Memory B cell (primary cell): Measurements from ENCODE around the gene CTIF.
"Not testable (repeated sequence)": the region's sequence is repeated elsewhere in the genome, so short reads cannot be mapped to it uniquely, and the experiment has no call there.

Experiments used
- ATAC-seq: fragments of 150-1000 bp; cut with Tn5 transposase; 2 replicates; pipeline ENCODE4 v1.10.0; 2021; ENCODE audit warnings: low read depth, mild to moderate bottlenecking, moderate library complexity
- DNase-seq, 2 donors: peaks; one replicate each; pipeline ENCODE4 v3.0.0; 2022; ENCODE audit warnings: low spot score in 2 of 2
- H3K27ac Mint-ChIP-seq: one replicate; pipeline ENCODE4 v1.8.0; 2022; ENCODE audit warnings: mild to moderate bottlenecking, moderate library complexity, mixed read lengths
- H3K27me3 Mint-ChIP-seq: one replicate; pipeline ENCODE4 v1.8.0; 2022; ENCODE audit warnings: mixed read lengths
- H3K36me3 Mint-ChIP-seq: one replicate; pipeline ENCODE4 v1.8.0; 2022; ENCODE audit warnings: mild to moderate bottlenecking, mixed read lengths
- H3K4me1 Mint-ChIP-seq: one replicate; pipeline ENCODE4 v1.8.0; 2022; ENCODE audit warnings: mixed read lengths
- H3K4me3 Mint-ChIP-seq: one replicate; pipeline ENCODE4 v1.8.0; 2022; ENCODE audit warnings: mild to moderate bottlenecking, moderate library complexity, mixed read lengths
- H3K9me3 Mint-ChIP-seq: one replicate; pipeline ENCODE4 v1.8.0; 2022; ENCODE audit warnings: mixed read lengths

CTIF gene

DNA sequence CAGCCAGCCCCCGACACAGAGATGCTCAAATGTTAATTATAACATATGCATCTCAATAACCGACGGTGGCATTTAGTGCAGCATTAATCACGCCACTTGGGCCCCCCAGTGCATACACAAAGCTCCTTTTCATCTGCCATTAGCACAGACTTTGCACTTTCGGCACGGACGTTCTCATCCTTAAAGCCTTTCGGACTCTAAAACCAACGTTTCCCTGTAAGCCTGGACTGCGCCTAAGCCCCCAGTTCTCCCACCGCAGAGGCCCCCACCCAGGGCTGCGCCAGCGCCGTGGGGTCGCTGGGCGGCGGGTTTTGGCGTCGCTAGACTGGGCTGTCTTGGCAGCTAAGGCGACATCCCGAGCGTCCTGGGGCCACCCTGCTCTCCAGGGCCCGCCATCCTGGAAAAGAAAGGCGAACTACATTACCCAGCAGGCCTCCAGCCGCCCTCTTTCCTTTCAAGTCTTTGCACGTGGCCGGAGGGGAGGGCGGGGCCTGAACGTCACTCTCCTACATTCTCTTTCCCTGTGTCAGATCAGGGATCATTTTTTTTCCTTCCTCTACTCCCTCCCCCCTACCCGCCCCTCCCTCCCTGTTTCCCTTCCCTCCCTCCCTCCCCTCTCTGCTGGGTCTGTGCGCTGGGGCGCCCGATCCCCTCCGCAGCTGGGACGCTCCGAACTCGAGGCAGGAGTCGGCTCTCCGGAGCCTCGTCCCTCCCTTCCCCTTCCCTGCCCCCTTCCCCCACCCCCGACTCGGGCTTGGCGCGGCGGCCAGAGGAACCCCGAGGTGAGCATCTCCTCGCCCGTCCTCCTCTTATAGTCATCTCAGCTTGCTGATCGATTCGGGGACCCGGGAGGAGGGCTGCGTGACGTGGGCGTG lies at the start of gene CTIF:
Gene CTIF (plus strand): TSS at position 501 of the 875 bp plus-strand sequence. CDS start 80,535 bp downstream, outside the sequence.
- Mint-ChIP-seq H3K9me3 (no peaks in the 10 kb centered on the region), H3K27ac (no peak within 1 kb of the TSS), H3K4me1 (peaks cover 3% of the 10 kb centered on the region), H3K27me3 (no peaks in the 10 kb centered on the region), H3K36me3 (no peaks in the 10 kb centered on the region), H3K4me3 (peak within 1 kb of the TSS; percentile 92)
- peak; percentile 64 for ATAC-seq
- peak; percentile 24 to 40 for DNase-seq

DNA sequence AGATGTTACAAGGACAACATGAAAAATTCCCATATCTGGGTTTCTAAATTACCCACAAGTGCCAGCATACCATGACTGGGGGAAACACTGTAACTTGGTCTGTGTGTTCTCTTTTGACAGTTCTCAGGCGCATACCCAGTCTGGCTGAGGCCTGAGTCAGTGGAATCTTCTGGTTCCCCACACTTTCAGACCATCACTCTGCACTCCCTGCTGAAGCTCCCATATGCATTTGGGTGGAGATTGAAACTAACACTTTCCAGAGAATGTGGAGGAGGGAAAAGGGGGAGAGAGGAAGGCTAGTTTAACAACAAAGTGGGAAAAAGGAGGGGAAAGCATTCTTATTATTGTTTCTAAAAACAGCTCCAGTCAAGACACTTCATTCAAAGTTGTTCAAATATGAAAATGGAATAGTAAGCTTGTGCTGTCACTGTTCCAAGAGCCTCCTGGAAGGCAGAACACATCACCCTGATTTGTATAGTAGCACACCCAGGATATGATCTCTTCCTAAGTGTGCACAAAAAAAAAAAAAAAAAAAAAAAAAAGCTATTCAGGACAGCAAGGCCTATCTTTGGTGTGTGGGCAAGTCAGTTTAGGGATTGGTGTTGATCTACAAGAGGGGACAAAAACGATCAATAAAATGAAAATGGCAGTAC lies 48.1 kb upstream of the CTIF start:
- Mint-ChIP-seq H3K36me3 (no peaks in the 10 kb centered on the region), H3K27ac (no peak overlapping the region), H3K4me3 (no peak overlapping the region), H3K27me3 (peaks cover 20% of the 10 kb centered on the region), H3K9me3 (peaks cover 1% of the 10 kb centered on the region), H3K4me1 (peaks cover 2% of the 10 kb centered on the region)
- ATAC-seq (no peak), DNase-seq (no peak)

DNA sequence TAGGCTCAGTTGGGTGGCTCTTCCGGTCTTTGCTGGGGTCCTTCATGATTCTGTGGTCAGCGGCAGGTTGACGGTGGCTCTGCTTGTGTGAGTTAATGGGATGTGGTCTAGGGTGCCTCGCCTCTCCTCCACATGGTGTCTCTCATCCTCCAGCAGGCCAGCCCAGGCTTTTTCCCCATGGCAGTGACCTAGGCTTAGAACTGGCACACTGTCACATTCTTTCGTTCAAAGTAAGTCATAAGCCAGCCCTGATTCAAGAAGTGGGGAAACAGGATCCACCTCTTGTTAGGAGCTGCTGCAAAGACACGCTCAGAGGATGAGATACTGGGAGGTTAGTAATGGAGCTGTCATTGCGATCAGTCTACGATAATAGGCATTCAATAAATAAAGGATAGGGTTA lies 46.0 kb upstream of the CTIF start:
- Mint-ChIP-seq H3K4me1 (peaks cover 2% of the 10 kb centered on the region), H3K27ac (no peak overlapping the region), H3K9me3 (peaks cover 5% of the 10 kb centered on the region), H3K27me3 (peaks cover 20% of the 10 kb centered on the region), H3K36me3 (peaks cover 1% of the 10 kb centered on the region), H3K4me3 (no peak overlapping the region)
- ATAC-seq (no peak), DNase-seq (no peak)

DNA sequence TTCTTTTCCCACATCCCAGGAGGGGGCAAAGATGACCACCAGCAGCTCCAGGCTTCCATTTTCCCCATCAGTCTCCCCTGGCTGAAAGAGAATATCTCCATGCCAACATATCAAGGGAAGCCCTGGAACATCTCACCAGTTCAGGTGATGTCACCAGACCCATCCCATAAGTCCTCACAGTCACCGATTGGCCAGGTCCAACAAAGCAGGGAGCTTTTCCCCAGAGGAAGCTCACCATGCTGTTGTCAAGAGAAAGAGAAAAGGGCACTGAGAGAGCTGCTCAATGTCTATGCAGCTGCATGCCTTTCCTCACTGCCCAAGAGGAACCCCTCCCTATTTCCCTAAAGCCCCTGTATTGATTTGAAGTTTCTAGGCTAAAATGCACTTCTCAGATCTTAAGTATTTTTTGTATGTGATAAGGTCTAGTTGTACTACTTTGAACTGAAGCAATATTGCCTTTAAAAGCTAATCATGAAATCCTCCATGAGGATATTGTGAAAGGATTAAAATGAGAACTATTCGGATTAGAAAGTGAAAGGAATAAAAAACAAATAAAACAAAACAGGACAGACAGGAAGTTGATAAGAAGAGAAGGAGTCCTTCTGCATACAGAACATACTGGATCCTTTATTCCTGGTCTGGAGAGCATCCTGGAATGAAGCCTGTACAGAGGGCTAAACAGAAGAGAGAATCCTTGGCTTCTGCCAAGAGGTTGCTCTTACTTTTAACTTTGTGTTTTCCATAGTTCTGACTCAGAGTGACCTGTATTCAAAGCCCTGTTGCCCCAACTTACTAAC lies 45.2 kb upstream of the CTIF start:
- H3K27me3 Mint-ChIP-seq = peaks cover 19% of the 10 kb centered on the region
- no peak for ATAC-seq
- DNase-seq = no peak
- H3K36me3 Mint-ChIP-seq = peaks cover 2% of the 10 kb centered on the region
- H3K4me3 Mint-ChIP-seq = no peak overlapping the region
- H3K4me1 Mint-ChIP-seq = peaks cover 2% of the 10 kb centered on the region
- peaks cover 6% of the 10 kb centered on the region for H3K9me3 Mint-ChIP-seq
- no peak overlapping the region for H3K27ac Mint-ChIP-seq

DNA sequence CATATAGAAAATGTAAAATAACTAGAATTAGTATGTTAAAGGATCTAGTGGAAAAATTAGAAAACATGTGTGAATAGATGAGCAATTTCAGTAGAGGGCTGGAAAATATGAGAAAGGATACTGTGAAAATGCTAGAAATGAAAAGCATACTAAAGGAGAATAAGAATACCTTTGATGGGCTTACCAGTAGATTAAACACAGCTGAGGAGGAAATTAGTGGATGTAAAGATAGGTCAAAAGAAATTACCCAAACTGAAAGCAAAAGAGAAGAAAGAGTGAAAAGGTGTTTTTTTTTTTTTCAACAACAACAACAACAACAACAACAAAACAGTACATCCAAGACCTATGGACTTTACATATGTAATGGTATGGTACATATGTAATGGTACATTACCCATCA lies 41.0 kb upstream of the CTIF start:
- Mint-ChIP-seq H3K27ac (no peak overlapping the region), H3K27me3 (peaks cover 9% of the 10 kb centered on the region), H3K9me3 (peaks cover 5% of the 10 kb centered on the region), H3K36me3 (peaks cover 2% of the 10 kb centered on the region), H3K4me3 (no peak overlapping the region), H3K4me1 (peaks cover 2% of the 10 kb centered on the region)
- ATAC-seq (no peak), DNase-seq (no peak)

DNA sequence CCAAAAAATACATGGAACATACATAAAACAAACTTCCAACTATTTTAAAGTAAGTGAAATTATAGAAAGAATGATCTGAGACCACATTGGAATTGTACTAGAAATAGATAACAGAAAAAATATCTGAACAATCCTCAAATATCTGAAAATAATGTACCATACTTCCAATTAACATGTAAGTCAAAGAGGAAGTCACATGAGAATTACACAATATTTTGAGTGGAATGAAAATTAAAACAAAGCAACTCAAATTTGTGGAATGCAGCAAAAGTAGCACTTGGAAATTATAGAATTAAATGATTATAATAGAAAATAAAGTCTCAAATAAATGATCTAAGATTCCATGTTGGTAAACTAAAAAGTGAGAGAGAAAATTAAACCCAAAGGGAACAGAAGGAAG lies 38.3 kb upstream of the CTIF start:
- no peak overlapping the region for H3K4me3 Mint-ChIP-seq
- DNase-seq (no peak), ATAC-seq (no peak)
- no peak overlapping the region for H3K27ac Mint-ChIP-seq
- H3K9me3 Mint-ChIP-seq = peaks cover 8% of the 10 kb centered on the region
- H3K4me1 Mint-ChIP-seq = no peaks in the 10 kb centered on the region
- H3K27me3 Mint-ChIP-seq = peaks cover 5% of the 10 kb centered on the region
- peaks cover 2% of the 10 kb centered on the region for H3K36me3 Mint-ChIP-seq

DNA sequence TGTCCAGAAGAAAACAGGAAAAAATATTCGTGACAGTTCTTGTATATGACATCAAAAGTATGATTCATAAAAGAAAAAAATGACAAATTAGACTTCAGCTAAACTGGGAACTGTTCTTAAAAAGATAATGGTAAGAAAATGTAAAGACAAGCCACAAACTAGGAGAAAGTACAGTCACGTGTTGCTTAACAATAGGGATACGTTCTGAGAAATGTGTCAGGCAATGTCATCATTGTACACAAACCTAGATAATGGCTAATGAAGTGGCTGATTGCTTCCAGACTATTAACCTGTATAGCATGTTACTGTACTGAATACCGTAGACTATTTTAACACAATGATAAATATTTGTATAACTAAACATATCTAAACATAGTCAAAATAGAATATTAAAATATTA lies 35.9 kb upstream of the CTIF start:
- ATAC-seq (no peak), DNase-seq (no peak)
- Mint-ChIP-seq H3K27me3 (peaks cover 8% of the 10 kb centered on the region), H3K4me1 (no peaks in the 10 kb centered on the region), H3K27ac (no peak overlapping the region), H3K36me3 (peaks cover 6% of the 10 kb centered on the region), H3K9me3 (peaks cover 18% of the 10 kb centered on the region), H3K4me3 (no peak overlapping the region)

DNA sequence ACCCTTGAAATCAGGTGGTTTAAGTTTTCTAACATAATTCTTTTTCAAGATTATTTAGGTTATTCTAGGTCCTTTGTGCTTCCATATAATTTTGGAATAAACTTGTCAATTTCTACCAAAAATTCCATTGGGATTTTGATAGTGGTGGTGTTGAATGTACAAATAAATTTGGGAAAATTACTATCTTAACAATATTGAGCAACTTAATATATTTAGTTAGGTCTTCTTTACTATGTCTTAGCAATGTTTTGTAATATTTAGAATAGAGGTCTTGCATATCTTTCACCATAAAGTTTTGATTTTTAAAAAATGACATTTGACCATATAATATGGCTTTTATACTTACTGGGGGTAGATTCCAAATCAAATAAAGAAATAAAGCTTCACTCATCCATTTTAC lies 34.0 kb upstream of the CTIF start:
- Mint-ChIP-seq H3K27me3 (peaks cover 7% of the 10 kb centered on the region), H3K4me1 (no peaks in the 10 kb centered on the region), H3K27ac (no peak overlapping the region), H3K36me3 (peaks cover 5% of the 10 kb centered on the region), H3K4me3 (no peak overlapping the region), H3K9me3 (peaks cover 18% of the 10 kb centered on the region)
- DNase-seq (no peak), ATAC-seq (no peak)

DNA sequence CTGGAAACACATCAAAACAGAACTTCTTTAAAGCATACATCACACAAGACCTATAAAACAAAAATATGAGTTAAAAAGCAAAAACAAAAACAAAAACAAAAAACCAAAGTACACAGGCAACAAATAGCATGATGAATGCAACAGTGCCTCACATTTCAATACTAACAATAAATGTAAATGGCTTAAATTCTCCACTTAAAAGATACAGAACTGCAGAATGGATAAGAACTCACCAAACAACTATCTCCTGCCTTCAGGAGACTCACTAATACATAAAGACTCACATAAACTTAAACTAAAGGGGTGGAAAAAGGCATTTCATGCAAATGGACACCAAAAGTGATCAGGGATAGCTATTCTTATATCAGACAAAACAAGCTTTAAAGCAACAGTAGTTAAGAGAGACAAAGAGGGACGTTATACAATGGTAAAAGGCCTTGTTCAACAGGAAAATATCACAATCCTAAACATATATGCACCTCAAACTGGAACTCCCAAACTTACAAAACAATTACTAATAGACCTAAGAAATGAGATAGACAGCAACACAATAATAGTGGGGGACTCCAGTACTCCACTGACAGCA lies 31.8 kb upstream of the CTIF start:
- not testable (repeated sequence) for H3K36me3 Mint-ChIP-seq, H3K4me3 Mint-ChIP-seq, H3K27me3 Mint-ChIP-seq, H3K27ac Mint-ChIP-seq, DNase-seq, ATAC-seq, H3K4me1 Mint-ChIP-seq
- H3K9me3 Mint-ChIP-seq = peaks cover 18% of the 10 kb centered on the region

DNA sequence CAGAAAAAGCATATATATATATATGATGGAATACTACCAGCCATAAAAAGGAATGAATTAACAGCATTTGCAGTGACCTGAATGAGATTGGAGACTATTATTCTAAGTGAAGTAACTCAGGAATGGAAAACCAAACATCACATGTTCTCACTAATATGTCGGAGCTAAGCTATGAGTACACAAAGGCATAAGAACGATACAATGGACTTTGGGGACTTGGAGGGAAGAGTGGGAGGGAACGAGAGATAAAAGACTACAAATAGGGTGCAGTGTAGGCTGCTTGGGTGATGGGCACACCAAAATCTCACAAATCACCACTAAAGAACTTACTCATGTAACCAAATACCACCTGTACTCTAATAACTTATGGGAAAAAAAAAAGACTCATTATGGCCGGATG lies 26.3 kb upstream of the CTIF start:
- H3K27me3 Mint-ChIP-seq = peaks cover 13% of the 10 kb centered on the region

DNA sequence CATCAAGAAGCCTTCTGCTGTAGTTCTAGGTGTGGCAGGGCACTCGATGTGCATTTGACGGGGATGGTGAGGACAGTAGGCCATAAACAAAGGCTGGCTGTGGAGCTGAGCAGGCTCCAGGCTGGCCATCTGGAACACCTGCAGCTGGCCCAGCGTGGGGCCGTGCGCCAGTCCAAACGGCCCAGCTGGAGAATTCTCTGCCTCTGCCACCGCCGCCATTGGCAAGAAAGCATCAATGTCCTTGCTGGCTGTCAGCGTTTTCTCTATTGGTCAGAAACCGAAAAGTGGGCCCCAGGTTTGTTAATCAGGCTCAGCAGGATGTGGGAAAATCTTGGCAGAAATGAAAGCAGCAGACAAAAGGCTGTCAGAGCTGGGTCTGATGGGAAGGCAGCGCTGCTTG lies 24.0 kb upstream of the CTIF start:
- DNase-seq = no peak
- H3K27ac Mint-ChIP-seq = no peak overlapping the region
- no peaks in the 10 kb centered on the region for H3K36me3 Mint-ChIP-seq
- no peaks in the 10 kb centered on the region for H3K4me1 Mint-ChIP-seq
- H3K9me3 Mint-ChIP-seq = no peaks in the 10 kb centered on the region
- H3K27me3 Mint-ChIP-seq = peaks cover 19% of the 10 kb centered on the region
- ATAC-seq = no peak
- H3K4me3 Mint-ChIP-seq = no peak overlapping the region

More for the DNA sequence above, 26.3 kb upstream of the CTIF start:
- DNase-seq, H3K4me3 Mint-ChIP-seq, ATAC-seq, H3K36me3 Mint-ChIP-seq, H3K27ac Mint-ChIP-seq, H3K9me3 Mint-ChIP-seq, H3K4me1 Mint-ChIP-seq: not testable (repeated sequence)

DNA sequence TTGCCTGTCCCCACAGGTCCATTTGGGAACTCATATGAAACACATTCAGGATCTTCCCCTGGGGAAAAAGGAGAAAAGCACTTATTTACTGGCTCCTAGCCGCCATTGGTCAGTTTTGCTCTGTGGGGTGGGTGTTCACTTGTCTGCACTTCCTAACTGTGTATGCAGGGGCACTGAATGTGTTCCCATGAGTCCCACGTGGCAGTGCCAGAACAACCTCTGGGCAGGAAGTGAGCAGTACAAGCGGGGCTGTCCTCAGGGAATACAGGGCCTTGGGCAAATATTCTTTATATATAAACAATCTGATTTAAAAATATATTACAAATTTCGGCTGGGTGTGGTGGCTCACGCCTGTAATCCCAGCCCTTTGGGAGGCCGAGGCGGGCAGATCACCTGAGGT lies 21.8 kb upstream of the CTIF start:
- H3K4me3 Mint-ChIP-seq = no peak overlapping the region
- peaks cover 24% of the 10 kb centered on the region for H3K27me3 Mint-ChIP-seq
- no peak overlapping the region for H3K27ac Mint-ChIP-seq
- H3K9me3 Mint-ChIP-seq = no peaks in the 10 kb centered on the region
- no peaks in the 10 kb centered on the region for H3K36me3 Mint-ChIP-seq
- ATAC-seq (no peak), DNase-seq (no peak)
- H3K4me1 Mint-ChIP-seq = no peaks in the 10 kb centered on the region

DNA sequence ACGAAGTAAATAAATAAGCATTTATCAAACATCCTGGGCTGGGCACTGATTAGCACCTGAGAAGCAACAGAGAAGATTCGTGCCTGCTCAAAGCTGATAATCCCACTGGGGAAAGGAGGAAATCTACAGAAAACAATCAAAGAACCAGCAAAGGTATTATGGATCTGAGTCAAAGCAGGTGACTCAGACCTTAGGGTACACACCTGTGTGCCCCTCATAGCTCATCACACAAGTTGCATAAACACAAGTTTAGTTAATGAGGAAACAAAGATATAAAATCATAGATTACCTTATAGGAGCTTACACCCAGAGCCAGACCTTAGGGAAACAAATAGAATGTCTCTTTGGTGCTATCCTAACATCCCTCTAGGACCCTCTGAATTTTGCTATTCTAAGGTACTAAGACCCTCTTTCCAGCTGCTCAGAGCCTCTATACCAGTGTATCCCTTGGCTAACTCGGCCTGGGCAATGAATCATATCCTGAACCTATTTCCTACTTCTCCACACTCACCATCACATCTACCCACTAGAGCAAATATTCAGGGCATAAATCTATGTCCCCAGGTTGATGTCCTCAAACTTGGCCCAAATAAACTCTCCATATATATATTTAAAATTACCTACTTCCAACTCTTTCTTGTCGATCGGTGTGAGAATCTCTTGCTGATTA lies 19.3 kb upstream of the CTIF start:
- Mint-ChIP-seq H3K36me3 (no peaks in the 10 kb centered on the region), H3K27me3 (peaks cover 31% of the 10 kb centered on the region), H3K4me3 (no peak overlapping the region), H3K27ac (no peak overlapping the region), H3K4me1 (no peaks in the 10 kb centered on the region), H3K9me3 (no peaks in the 10 kb centered on the region)
- no peak for DNase-seq
- no peak for ATAC-seq
